HG02623 (cell line): ENCODE results near the gene NABP2.
"Not testable (repeated sequence)": the region's sequence is repeated elsewhere in the genome, so short reads cannot be mapped to it uniquely, and the experiment has no call there.

Experiments used
- ATAC-seq: cut with Tn5 transposase; IDR thresholded peaks from one replicate; pipeline ENCODE4 v1.9.1; 2021; ENCODE audit warnings: moderate library complexity; ENCODE audit not compliant: unreplicated experiment

The NABP2 gene

GRCh38 chr12:56271031-56271430 is 46.9 kb downstream of the NABP2 start:
- no peak for ATAC-seq

- ATAC-seq = not testable (repeated sequence)
Measured at GRCh38 chr12:56272468-56272867, 48.3 kb downstream of the NABP2 start.

- ATAC-seq = no peak
Measured at GRCh38 chr12:56274299-56274698, 50.2 kb downstream of the NABP2 start.

- ATAC-seq = no peak
Measured at GRCh38 chr12:56278905-56279304, 54.8 kb downstream of the NABP2 start.
